ENCODE measurements around the gene BMERB1.

GRCh38 chr16:15636392-15636873 lies 202.0 kb downstream of the BMERB1 start:
- no peak for TF ChIP-seq CTCF (IDR thresholded peaks at IDR 0.05)
- no peak for TF ChIP-seq SIN3A (IDR thresholded peaks at IDR 0.05; ENCODE audit: borderline replicate concordance, insufficient read depth, low read depth, low read length)
- no peak for TF ChIP-seq POLR2AphosphoS5 (IDR thresholded peaks at IDR 0.05; ENCODE audit: low read depth, low read length)
